ENCODE measurements around the gene EHD4.

The EHD4 gene

DNA sequence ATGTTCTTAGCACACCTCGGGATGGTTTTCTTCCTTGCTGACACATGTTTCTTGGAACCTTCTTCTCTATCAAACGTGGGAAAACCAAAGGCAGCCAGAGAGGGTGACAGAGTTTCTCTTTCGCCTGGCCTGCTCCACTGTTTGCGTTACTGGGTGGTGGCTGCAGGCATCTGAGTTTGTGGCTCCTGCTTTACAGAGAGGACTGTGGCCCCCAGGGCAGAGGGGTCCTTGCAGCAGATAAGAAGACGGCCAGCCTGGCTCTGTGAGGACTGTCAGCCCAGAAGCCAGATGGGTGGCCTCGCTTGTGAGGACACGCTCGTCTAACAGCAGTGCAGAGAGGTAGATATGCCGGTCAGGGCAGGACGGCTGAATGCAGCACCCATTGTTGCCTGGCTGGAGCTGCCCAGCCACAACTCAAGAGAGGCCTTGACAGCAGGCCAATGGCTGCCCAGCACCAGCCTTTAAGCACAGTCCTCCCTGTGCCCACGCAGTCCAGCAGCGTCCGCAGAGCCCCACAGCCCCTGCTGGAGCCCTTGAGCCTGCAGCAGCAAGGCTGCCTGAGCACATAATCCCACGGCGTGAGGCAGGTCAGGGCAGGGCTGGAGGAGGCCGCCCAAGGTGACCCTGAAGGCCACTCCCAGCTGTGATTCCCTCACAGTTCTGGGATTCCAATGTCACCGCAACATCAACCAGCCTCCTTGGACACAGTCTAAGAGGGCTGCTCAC lies 63.5 kb downstream of the EHD4 start:
- Histone ChIP-seq H2AFZ (ENCODE audit: low read length) (no peak overlapping the region), H3F3A (ENCODE audit: low read depth) (no peaks in the 10 kb centered on the region), H3K9ac (ENCODE audit: low read depth, low read length, poor library complexity, severe bottlenecking) (no peak overlapping the region), H3K4me3 (ENCODE audit: low read length, poor library complexity, severe bottlenecking) (no peak overlapping the region), H3K79me2 (ENCODE audit: insufficient read depth, low read length) (no peaks in the 10 kb centered on the region), H4K20me1 (ENCODE audit: insufficient read depth, low read length, poor library complexity, severe bottlenecking) (no peaks in the 10 kb centered on the region), H3K9me2 (replicated peaks; ENCODE audit: low read depth, low read length) (no peaks in the 10 kb centered on the region), H3K4me2 (ENCODE audit: low read depth, low read length, poor library complexity, severe bottlenecking) (no peak overlapping the region), H3K27me3 (ENCODE audit: insufficient read depth, low read length, poor library complexity, severe bottlenecking) (no peaks in the 10 kb centered on the region), H3K9me3 (ENCODE audit: insufficient read depth, low read depth, low read length) (no peaks in the 10 kb centered on the region), H3K4me1 (ENCODE audit: insufficient read depth, low read length, poor library complexity, severe bottlenecking) (peaks cover under 1% of the 10 kb centered on the region), H3K36me3 (ENCODE audit: insufficient read depth, low read length) (peaks cover 12% of the 10 kb centered on the region; the same call in 1 of the 2 replicates)
- TF ChIP-seq, protein P1, sequence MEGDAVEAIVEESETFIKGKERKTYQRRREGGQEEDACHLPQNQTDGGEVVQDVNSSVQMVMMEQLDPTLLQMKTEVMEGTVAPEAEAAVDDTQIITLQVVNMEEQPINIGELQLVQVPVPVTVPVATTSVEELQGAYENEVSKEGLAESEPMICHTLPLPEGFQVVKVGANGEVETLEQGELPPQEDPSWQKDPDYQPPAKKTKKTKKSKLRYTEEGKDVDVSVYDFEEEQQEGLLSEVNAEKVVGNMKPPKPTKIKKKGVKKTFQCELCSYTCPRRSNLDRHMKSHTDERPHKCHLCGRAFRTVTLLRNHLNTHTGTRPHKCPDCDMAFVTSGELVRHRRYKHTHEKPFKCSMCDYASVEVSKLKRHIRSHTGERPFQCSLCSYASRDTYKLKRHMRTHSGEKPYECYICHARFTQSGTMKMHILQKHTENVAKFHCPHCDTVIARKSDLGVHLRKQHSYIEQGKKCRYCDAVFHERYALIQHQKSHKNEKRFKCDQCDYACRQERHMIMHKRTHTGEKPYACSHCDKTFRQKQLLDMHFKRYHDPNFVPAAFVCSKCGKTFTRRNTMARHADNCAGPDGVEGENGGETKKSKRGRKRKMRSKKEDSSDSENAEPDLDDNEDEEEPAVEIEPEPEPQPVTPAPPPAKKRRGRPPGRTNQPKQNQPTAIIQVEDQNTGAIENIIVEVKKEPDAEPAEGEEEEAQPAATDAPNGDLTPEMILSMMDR (conservative IDR thresholded peaks at IDR 0.05; ENCODE audit: low read length) = no peak
- no peak for TF ChIP-seq EZH2phosphoT487 (IDR thresholded peaks at IDR 0.05; ENCODE audit: borderline replicate concordance)

DNA sequence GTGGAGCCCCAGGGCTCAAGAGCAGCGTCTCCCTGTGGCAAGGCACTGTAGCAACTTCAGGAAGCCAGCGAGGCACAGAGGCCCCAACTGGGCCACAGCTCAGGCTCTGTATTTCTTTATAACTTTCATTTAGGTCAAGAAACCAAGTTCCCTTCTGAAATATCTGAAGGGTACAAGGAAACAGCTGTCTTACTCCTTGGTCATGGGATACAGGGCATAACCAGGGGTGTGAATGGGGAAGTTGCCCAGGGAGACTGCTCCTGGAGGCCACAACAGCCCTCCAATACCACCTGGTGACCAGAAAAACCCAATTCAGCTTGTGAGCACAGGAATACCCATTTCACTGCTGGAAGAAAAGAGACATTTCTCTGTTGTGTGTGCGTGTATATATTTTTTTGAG lies 65.2 kb downstream of the EHD4 start:
- TF ChIP-seq, protein P1 (conservative IDR thresholded peaks at IDR 0.05; ENCODE audit: low read length) = no peak
- no peak for TF ChIP-seq EZH2phosphoT487 (IDR thresholded peaks at IDR 0.05; ENCODE audit: borderline replicate concordance)
- Histone ChIP-seq H3K4me3 (ENCODE audit: low read length, poor library complexity, severe bottlenecking) (no peak overlapping the region), H4K20me1 (ENCODE audit: insufficient read depth, low read length, poor library complexity, severe bottlenecking) (no peaks in the 10 kb centered on the region), H3F3A (ENCODE audit: low read depth) (no peaks in the 10 kb centered on the region), H3K4me1 (ENCODE audit: insufficient read depth, low read length, poor library complexity, severe bottlenecking) (no peaks in the 10 kb centered on the region), H3K4me2 (ENCODE audit: low read depth, low read length, poor library complexity, severe bottlenecking) (no peak overlapping the region), H3K79me2 (ENCODE audit: insufficient read depth, low read length) (no peaks in the 10 kb centered on the region), H2AFZ (ENCODE audit: low read length) (no peak overlapping the region), H3K9me3 (ENCODE audit: insufficient read depth, low read depth, low read length) (no peaks in the 10 kb centered on the region), H3K9ac (ENCODE audit: low read depth, low read length, poor library complexity, severe bottlenecking) (no peak overlapping the region), H3K9me2 (replicated peaks; ENCODE audit: low read depth, low read length) (no peaks in the 10 kb centered on the region), H3K36me3 (ENCODE audit: insufficient read depth, low read length) (peaks cover 12% of the 10 kb centered on the region; the same call in 1 of the 2 replicates), H3K27me3 (ENCODE audit: insufficient read depth, low read length, poor library complexity, severe bottlenecking) (no peaks in the 10 kb centered on the region)

DNA sequence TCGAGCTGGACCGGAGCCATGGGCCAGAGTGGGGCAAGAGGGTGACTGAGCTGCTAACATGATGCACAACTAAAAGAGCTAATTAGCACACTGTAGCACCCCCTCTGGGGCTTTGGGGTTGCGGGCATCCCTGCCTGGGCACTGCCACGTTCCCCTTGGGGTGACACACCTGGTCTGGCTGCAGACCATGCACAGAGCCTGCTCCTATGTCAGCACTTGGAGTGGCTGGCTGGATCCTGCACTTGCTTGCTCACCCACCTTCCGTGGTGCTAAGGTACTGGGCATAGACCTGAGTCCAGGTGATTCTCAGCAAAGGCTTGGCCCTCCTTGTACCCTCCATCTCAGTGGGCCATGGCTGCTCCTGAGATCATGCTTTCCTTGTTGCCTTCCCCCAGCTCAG lies 65.7 kb downstream of the EHD4 start:
- no peaks in the 10 kb centered on the region for H4K20me1 ChIP-seq (ENCODE audit: insufficient read depth, low read length, poor library complexity, severe bottlenecking)
- TF ChIP-seq, protein P1 (conservative IDR thresholded peaks at IDR 0.05; ENCODE audit: low read length) = no peak
- TF ChIP-seq EZH2phosphoT487 (IDR thresholded peaks at IDR 0.05; ENCODE audit: borderline replicate concordance) = no peak
- H2AFZ ChIP-seq (ENCODE audit: low read length) = no peak overlapping the region
- H3K79me2 ChIP-seq (ENCODE audit: insufficient read depth, low read length) = no peaks in the 10 kb centered on the region
- no peak overlapping the region for H3K9ac ChIP-seq (ENCODE audit: low read depth, low read length, poor library complexity, severe bottlenecking)
- H3K9me2 ChIP-seq (replicated peaks; ENCODE audit: low read depth, low read length) = no peaks in the 10 kb centered on the region
- peaks cover 12% of the 10 kb centered on the region; the same call in 1 of the 2 replicates for H3K36me3 ChIP-seq (ENCODE audit: insufficient read depth, low read length)
- H3F3A ChIP-seq (ENCODE audit: low read depth) = no peaks in the 10 kb centered on the region
- peaks cover 1% of the 10 kb centered on the region for H3K4me1 ChIP-seq (ENCODE audit: insufficient read depth, low read length, poor library complexity, severe bottlenecking)
- no peaks in the 10 kb centered on the region for H3K27me3 ChIP-seq (ENCODE audit: insufficient read depth, low read length, poor library complexity, severe bottlenecking)
- H3K4me2 ChIP-seq (ENCODE audit: low read depth, low read length, poor library complexity, severe bottlenecking) = no peak overlapping the region
- H3K4me3 ChIP-seq (ENCODE audit: low read length, poor library complexity, severe bottlenecking) = no peak overlapping the region
- H3K9me3 ChIP-seq (ENCODE audit: insufficient read depth, low read depth, low read length) = no peaks in the 10 kb centered on the region

Data from Loucy (cell line).